Measurements from ENCODE around the gene PRKN.

PRKN gene

GRCh38 chr6:161850562-161850961, 877.0 kb downstream of the PRKN start:
- in situ Hi-C loops (cut with MboI; ENCODE audit: low sequenced_read_pairs, unreplicated experiment), result no loop called here
- no peak for TF ChIP-seq CTCF (IDR thresholded peaks at IDR 0.05; ENCODE audit: borderline replicate concordance, control extremely low read depth, extremely low read depth, insufficient read depth, missing control alignments)
- no peak for DNase-seq (ENCODE audit: low spot score)

GRCh38 chr6:161847628-161848027, 879.9 kb downstream of the PRKN start:
- in situ Hi-C loops (cut with MboI; ENCODE audit: low sequenced_read_pairs, unreplicated experiment), result no loop called here
- no peak for TF ChIP-seq CTCF (IDR thresholded peaks at IDR 0.05; ENCODE audit: borderline replicate concordance, control extremely low read depth, extremely low read depth, insufficient read depth, missing control alignments)
- DNase-seq (ENCODE audit: low spot score), result no peak

GRCh38 chr6:161844804-161845203, 882.8 kb downstream of the PRKN start:
- in situ Hi-C loops (cut with MboI; ENCODE audit: low sequenced_read_pairs, unreplicated experiment), result no loop called here
- TF ChIP-seq CTCF (IDR thresholded peaks at IDR 0.05; ENCODE audit: borderline replicate concordance, control extremely low read depth, extremely low read depth, insufficient read depth, missing control alignments), result no peak
- no peak for DNase-seq (ENCODE audit: low spot score)

GRCh38 chr6:161843066-161843465, 884.5 kb downstream of the PRKN start:
- in situ Hi-C loops (cut with MboI; ENCODE audit: low sequenced_read_pairs, unreplicated experiment), result no loop called here
- DNase-seq (ENCODE audit: low spot score), result no peak
- no peak for TF ChIP-seq CTCF (IDR thresholded peaks at IDR 0.05; ENCODE audit: borderline replicate concordance, control extremely low read depth, extremely low read depth, insufficient read depth, missing control alignments)

- DNase-seq (ENCODE audit: low spot score), result no peak
- in situ Hi-C loops (cut with MboI; ENCODE audit: low sequenced_read_pairs, unreplicated experiment), result no loop called here
- TF ChIP-seq CTCF (IDR thresholded peaks at IDR 0.05; ENCODE audit: borderline replicate concordance, control extremely low read depth, extremely low read depth, insufficient read depth, missing control alignments), result no peak
Observed at GRCh38 chr6:161840380-161840779, 887.2 kb downstream of the PRKN start.

- in situ Hi-C loops (cut with MboI; ENCODE audit: low sequenced_read_pairs, unreplicated experiment), result no loop called here
- DNase-seq (ENCODE audit: low spot score), result no peak
- no peak for TF ChIP-seq CTCF (IDR thresholded peaks at IDR 0.05; ENCODE audit: borderline replicate concordance, control extremely low read depth, extremely low read depth, insufficient read depth, missing control alignments)
Observed at GRCh38 chr6:161838306-161839035, 889.1 kb downstream of the PRKN start.

All from GM13976 (cell line).